Skeletal muscle tissue (tissue), 4 donors: Measurements from ENCODE around the gene SCNN1B. TPM values are rescaled to one million over a fixed set of nuclear protein-coding genes. Genes with fewer than 3 reads are reported as not detected.

Source experiments
- H3K27ac ChIP-seq: one replicate; pipeline ENCODE4 v1.7.0; 2013; ENCODE audit warnings: mild to moderate bottlenecking, low read depth, low read length, inconsistent platforms
- H3K27me3 ChIP-seq, 3 donors: one replicate each; pipeline ENCODE4 v1.7.0; 2013; ENCODE audit warnings: low read length in 3 of 3; ENCODE audit not compliant: control insufficient read depth in 3 of 3, insufficient read depth in 3 of 3
- H3K36me3 ChIP-seq, 3 donors: one replicate each; pipeline ENCODE4 v1.7.0; 2013; ENCODE audit warnings: low read length in 3 of 3; ENCODE audit not compliant: control insufficient read depth in 3 of 3, insufficient read depth in 3 of 3
- H3K4me1 ChIP-seq, 3 donors: one replicate each; pipeline ENCODE4 v1.7.0; 2013; ENCODE audit warnings: low read length in 3 of 3, mild to moderate bottlenecking in 3 of 3; ENCODE audit not compliant: control insufficient read depth in 3 of 3, insufficient read depth in 3 of 3
- H3K4me3 ChIP-seq, 3 donors: one replicate each; pipeline ENCODE4 v1.7.0; 2013; ENCODE audit warnings: low read length in 3 of 3
- H3K9ac ChIP-seq, 3 donors: one replicate each; pipeline ENCODE4 v1.7.0; 2013; ENCODE audit warnings: low read length in 3 of 3, mild to moderate bottlenecking in 3 of 3, moderate library complexity in 2 of 3, low read depth in 1 of 3
- H3K9me3 ChIP-seq, 3 donors: one replicate each; pipeline ENCODE4 v1.7.0; 2013; ENCODE audit warnings: low read length in 3 of 3; ENCODE audit not compliant: control insufficient read depth in 3 of 3
- total RNA-seq: library from RNA; depleted of rRNA; stranded (reverse); fragments of >200 nt; gene quantifications from one replicate; pipeline ENCODE4 v1.2.3, GENCODE V29; 2014
- donor health status: Osteomylitis.

The SCNN1B gene
- total RNA-seq, 1 donor from 2014 or later, result not detected

GRCh38 chr16:23284584-23284983, 17.5 kb upstream of the SCNN1B start:
- Histone ChIP-seq H3K27ac (no peak overlapping the region), H3K4me3 (no peak overlapping the region), H3K36me3 (no peaks in the 10 kb centered on the region), H3K27me3 (peaks cover 0 to 16% (median 10%) of the 10 kb centered on the region in 3 donors), H3K4me1 (no peaks in the 10 kb centered on the region), H3K9ac (no peak overlapping the region), H3K9me3 (no peaks in the 10 kb centered on the region)

- Histone ChIP-seq H3K9ac (no peak overlapping the region), H3K9me3 (no peaks in the 10 kb centered on the region), H3K27ac (no peak overlapping the region), H3K4me3 (no peak overlapping the region), H3K4me1 (no peaks in the 10 kb centered on the region), H3K27me3 (peaks cover 0 to 10% (median 8%) of the 10 kb centered on the region in 3 donors), H3K36me3 (no peaks in the 10 kb centered on the region)
These were observed 16.0 kb upstream of the SCNN1B start for GRCh38 chr16:23286131-23286532.

GRCh38 chr16:23288209-23288608, 13.9 kb upstream of the SCNN1B start:
- Histone ChIP-seq H3K27me3 (peaks cover 0 to 6% (median 0%) of the 10 kb centered on the region in 3 donors), H3K9me3 (no peaks in the 10 kb centered on the region), H3K4me1 (no peaks in the 10 kb centered on the region), H3K36me3 (no peaks in the 10 kb centered on the region), H3K9ac (no peak overlapping the region), H3K4me3 (no peak overlapping the region), H3K27ac (no peak overlapping the region)

GRCh38 chr16:23288726-23289512, 13.2 kb upstream of the SCNN1B start:
- Histone ChIP-seq H3K27me3 (peaks cover 0 to under 1% (median 0%) of the 10 kb centered on the region in 3 donors), H3K36me3 (no peaks in the 10 kb centered on the region), H3K9ac (no peak overlapping the region), H3K4me3 (no peak overlapping the region), H3K27ac (no peak overlapping the region), H3K9me3 (no peaks in the 10 kb centered on the region), H3K4me1 (no peaks in the 10 kb centered on the region)

- Histone ChIP-seq H3K4me1 (no peaks in the 10 kb centered on the region), H3K9me3 (no peaks in the 10 kb centered on the region), H3K9ac (no peak overlapping the region), H3K27me3 (no peaks in the 10 kb centered on the region), H3K36me3 (no peaks in the 10 kb centered on the region), H3K27ac (no peak overlapping the region), H3K4me3 (no peak overlapping the region)
These were observed 11.7 kb upstream of the SCNN1B start for GRCh38 chr16:23290189-23291062.

GRCh38 chr16:23293016-23293415, 9.1 kb upstream of the SCNN1B start:
- Histone ChIP-seq H3K4me3 (no peak overlapping the region), H3K27me3 (no peaks in the 10 kb centered on the region), H3K9me3 (no peaks in the 10 kb centered on the region), H3K27ac (no peak overlapping the region), H3K9ac (no peak overlapping the region), H3K36me3 (no peaks in the 10 kb centered on the region), H3K4me1 (no peaks in the 10 kb centered on the region)

GRCh38 chr16:23294260-23294659, 7.8 kb upstream of the SCNN1B start:
- Histone ChIP-seq H3K36me3 (no peaks in the 10 kb centered on the region), H3K27me3 (no peaks in the 10 kb centered on the region), H3K9ac (no peak overlapping the region), H3K9me3 (no peaks in the 10 kb centered on the region), H3K27ac (no peak overlapping the region), H3K4me3 (no peak overlapping the region), H3K4me1 (no peaks in the 10 kb centered on the region)

GRCh38 chr16:23296994-23297393, 5.1 kb upstream of the SCNN1B start:
- Histone ChIP-seq H3K9ac (no peak overlapping the region), H3K4me3 (no peak overlapping the region), H3K36me3 (no peaks in the 10 kb centered on the region), H3K4me1 (peaks cover 0 to 4% (median 2%) of the 10 kb centered on the region in 3 donors), H3K9me3 (no peaks in the 10 kb centered on the region), H3K27me3 (peaks cover 7 to 16% (median 10%) of the 10 kb centered on the region in 3 donors), H3K27ac (no peak overlapping the region)

- no peak overlapping the region for H3K9ac ChIP-seq
- peaks cover 0 to 6% (median 2%) of the 10 kb centered on the region in 3 donors for H3K4me1 ChIP-seq
- peaks cover 16 to 30% (median 23%) of the 10 kb centered on the region in 3 donors for H3K27me3 ChIP-seq
- no peaks in the 10 kb centered on the region for H3K9me3 ChIP-seq
- H3K36me3 ChIP-seq, result no peaks in the 10 kb centered on the region
- H3K27ac ChIP-seq, result no peak overlapping the region
- no peak overlapping the region for H3K4me3 ChIP-seq
These were observed 3.7 kb upstream of the SCNN1B start for GRCh38 chr16:23298290-23298915.
